ENCODE measurements around the gene ELMO3. TPM values are rescaled to one million over a fixed set of nuclear protein-coding genes. Genes with fewer than 3 reads are reported as not detected.
A peak's percentile ranks its signal among the peaks of the same experiment; 100 is the strongest.

Gene ELMO3
- total and polyA plus RNA-seq, 2 donors, result 2.7 to 6.4 TPM

- WGBS, result 6% methylated on average over 11 of the region's 11 CpGs
- no peaks in the 10 kb centered on the region for H3K36me3 ChIP-seq (ENCODE audit: insufficient read depth)
- no peak overlapping the region for H3K27ac ChIP-seq (ENCODE audit: low read depth)
- H3K4me1 ChIP-seq (ENCODE audit: insufficient read depth), result no peaks in the 10 kb centered on the region
- H3K4me3 ChIP-seq (ENCODE audit: low read depth, low read length), result no peak overlapping the region
- DNase-seq (ENCODE audit: extremely low spot score), result no peak
These were observed 15.7 kb upstream of the ELMO3 start for GRCh38 chr16:67183284-67183626.

GRCh38 chr16:67183627-67184452, 15.1 kb upstream of the ELMO3 start, which contains the start of gene MATCAP1:
Gene MATCAP1, minus strand, starts transcription at chr16:67183963. Its CDS starts 3,353 bp downstream, at chr16:67180610.
- peak; percentile 96 for DNase-seq (ENCODE audit: extremely low spot score)
- Histone ChIP-seq H3K36me3 (ENCODE audit: insufficient read depth) (no peaks in the 10 kb centered on the region), H3K27ac (ENCODE audit: low read depth) (peak within 1 kb of the TSS; percentile 94), H3K4me1 (ENCODE audit: insufficient read depth) (no peaks in the 10 kb centered on the region), H3K4me3 (ENCODE audit: low read depth, low read length) (peak within 1 kb of the TSS; percentile 46)
- WGBS, result under 1% methylated on average over 77 of the region's 77 CpGs

- Histone ChIP-seq H3K4me3 (ENCODE audit: low read depth, low read length) (peak overlapping the region; percentile 46), H3K36me3 (ENCODE audit: insufficient read depth) (no peaks in the 10 kb centered on the region), H3K4me1 (ENCODE audit: insufficient read depth) (no peaks in the 10 kb centered on the region), H3K27ac (ENCODE audit: low read depth) (peak overlapping the region; percentile 94)
- 5% methylated on average over 59 of the region's 59 CpGs for WGBS
- no peak for DNase-seq (ENCODE audit: extremely low spot score)
These were observed 14.4 kb upstream of the ELMO3 start for GRCh38 chr16:67184453-67184994.

GRCh38 chr16:67184995-67185650, 13.8 kb upstream of the ELMO3 start:
- no peak for DNase-seq (ENCODE audit: extremely low spot score)
- no peak overlapping the region for H3K4me3 ChIP-seq (ENCODE audit: low read depth, low read length)
- no peak overlapping the region for H3K27ac ChIP-seq (ENCODE audit: low read depth)
- WGBS, result 11% methylated on average over 43 of the region's 43 CpGs
- H3K4me1 ChIP-seq (ENCODE audit: insufficient read depth), result no peaks in the 10 kb centered on the region
- H3K36me3 ChIP-seq (ENCODE audit: insufficient read depth), result no peaks in the 10 kb centered on the region

- Histone ChIP-seq H3K4me3 (ENCODE audit: low read depth, low read length) (no peak overlapping the region), H3K4me1 (ENCODE audit: insufficient read depth) (no peaks in the 10 kb centered on the region), H3K27ac (ENCODE audit: low read depth) (no peak overlapping the region), H3K36me3 (ENCODE audit: insufficient read depth) (no peaks in the 10 kb centered on the region)
- WGBS, result 11% methylated on average over 12 of the region's 12 CpGs
- no peak for DNase-seq (ENCODE audit: extremely low spot score)
These were observed 13.2 kb upstream of the ELMO3 start for GRCh38 chr16:67185651-67186134.

- Histone ChIP-seq H3K27ac (ENCODE audit: low read depth) (no peak overlapping the region), H3K36me3 (ENCODE audit: insufficient read depth) (no peaks in the 10 kb centered on the region), H3K4me1 (ENCODE audit: insufficient read depth) (no peaks in the 10 kb centered on the region), H3K4me3 (ENCODE audit: low read depth, low read length) (no peak overlapping the region)
- 42% methylated on average over 5 of the region's 5 CpGs for WGBS
- no peak for DNase-seq (ENCODE audit: extremely low spot score)
These were observed 12.4 kb upstream of the ELMO3 start for GRCh38 chr16:67186550-67186950.

GRCh38 chr16:67187175-67187890, 11.6 kb upstream of the ELMO3 start:
- DNase-seq (ENCODE audit: extremely low spot score), result no peak
- H3K27ac ChIP-seq (ENCODE audit: low read depth), result no peak overlapping the region
- H3K4me1 ChIP-seq (ENCODE audit: insufficient read depth), result no peaks in the 10 kb centered on the region
- 83% methylated on average over 26 of the region's 26 CpGs for WGBS
- H3K36me3 ChIP-seq (ENCODE audit: insufficient read depth), result no peaks in the 10 kb centered on the region
- H3K4me3 ChIP-seq (ENCODE audit: low read depth, low read length), result no peak overlapping the region

- Histone ChIP-seq H3K36me3 (ENCODE audit: insufficient read depth) (no peaks in the 10 kb centered on the region), H3K4me1 (ENCODE audit: insufficient read depth) (no peaks in the 10 kb centered on the region), H3K4me3 (ENCODE audit: low read depth, low read length) (no peak overlapping the region), H3K27ac (ENCODE audit: low read depth) (no peak overlapping the region)
- DNase-seq (ENCODE audit: extremely low spot score), result no peak
- 69% methylated on average over 4 of the region's 4 CpGs for WGBS
These were observed 10.6 kb upstream of the ELMO3 start for GRCh38 chr16:67188323-67188722.

GRCh38 chr16:67188798-67189197, 10.1 kb upstream of the ELMO3 start:
- Histone ChIP-seq H3K4me1 (ENCODE audit: insufficient read depth) (no peaks in the 10 kb centered on the region), H3K36me3 (ENCODE audit: insufficient read depth) (no peaks in the 10 kb centered on the region), H3K27ac (ENCODE audit: low read depth) (no peak overlapping the region), H3K4me3 (ENCODE audit: low read depth, low read length) (no peak overlapping the region)
- DNase-seq (ENCODE audit: extremely low spot score), result no peak
- 91% methylated on average over 15 of the region's 15 CpGs for WGBS

GRCh38 chr16:67190041-67190440, 8.9 kb upstream of the ELMO3 start, which contains the start of gene EXOC3L1:
Gene EXOC3L1, minus strand, starts transcription at chr16:67190136. Its CDS starts 460 bp downstream, at chr16:67189676.
- WGBS, result 35% methylated on average over 6 of the region's 6 CpGs
- H3K27ac ChIP-seq (ENCODE audit: low read depth), result no peak within 1 kb of the TSS
- H3K4me3 ChIP-seq (ENCODE audit: low read depth, low read length), result no peak within 1 kb of the TSS
- no peaks in the 10 kb centered on the region for H3K4me1 ChIP-seq (ENCODE audit: insufficient read depth)
- no peak for DNase-seq (ENCODE audit: extremely low spot score)
- peaks cover 4% of the 10 kb centered on the region for H3K36me3 ChIP-seq (ENCODE audit: insufficient read depth)

- Histone ChIP-seq H3K27ac (ENCODE audit: low read depth) (no peak overlapping the region), H3K36me3 (ENCODE audit: insufficient read depth) (peaks cover 8% of the 10 kb centered on the region), H3K4me1 (ENCODE audit: insufficient read depth) (no peaks in the 10 kb centered on the region), H3K4me3 (ENCODE audit: low read depth, low read length) (no peak overlapping the region)
- no peak for DNase-seq (ENCODE audit: extremely low spot score)
- 69% methylated on average over 13 of the region's 13 CpGs for WGBS
These were observed 8.2 kb upstream of the ELMO3 start for GRCh38 chr16:67190448-67191399.

GRCh38 chr16:67191411-67191994, 7.4 kb upstream of the ELMO3 start:
- WGBS, result 25% methylated on average over 9 of the region's 9 CpGs
- H3K4me3 ChIP-seq (ENCODE audit: low read depth, low read length), result no peak overlapping the region

More at GRCh38 chr16:67191411-67191994, 7.4 kb upstream of the ELMO3 start:
- Histone ChIP-seq H3K27ac (ENCODE audit: low read depth) (no peak overlapping the region), H3K36me3 (ENCODE audit: insufficient read depth) (peaks cover 8% of the 10 kb centered on the region), H3K4me1 (ENCODE audit: insufficient read depth) (no peaks in the 10 kb centered on the region)
- no peak for DNase-seq (ENCODE audit: extremely low spot score)

Measured in urinary bladder (tissue), 4 donors.